ENCODE data around the gene FBXW8.
"Not testable (repeated sequence)": the region's sequence is repeated elsewhere in the genome, so short reads cannot be mapped to it uniquely, and the experiment has no call there.

FBXW8 gene

GRCh38 chr12:117053597-117054201, 142.9 kb downstream of the FBXW8 start:
- DNase-seq (ENCODE audit: low read depth): no peak

GRCh38 chr12:117054279-117054678, 143.5 kb downstream of the FBXW8 start:
- DNase-seq (ENCODE audit: low read depth): no peak

GRCh38 chr12:117057626-117058025, 146.9 kb downstream of the FBXW8 start:
- DNase-seq (ENCODE audit: low read depth): not testable (repeated sequence)

GRCh38 chr12:117058442-117059072, 147.8 kb downstream of the FBXW8 start:
- DNase-seq (ENCODE audit: low read depth): no peak

- no peak for DNase-seq (ENCODE audit: low read depth)
These were observed 148.4 kb downstream of the FBXW8 start for GRCh38 chr12:117059156-117059555.

- DNase-seq (ENCODE audit: low read depth): no peak
These were observed 149.6 kb downstream of the FBXW8 start for GRCh38 chr12:117060246-117060928.

- DNase-seq (ENCODE audit: low read depth): no peak
These were observed 150.2 kb downstream of the FBXW8 start for GRCh38 chr12:117060929-117061305.

- DNase-seq (ENCODE audit: low read depth): no peak
These were observed 150.9 kb downstream of the FBXW8 start for GRCh38 chr12:117061555-117062079.

GRCh38 chr12:117063162-117063911, 152.6 kb downstream of the FBXW8 start:
- no peak for DNase-seq (ENCODE audit: low read depth)

GRCh38 chr12:117064049-117064448, 153.3 kb downstream of the FBXW8 start:
- no peak for DNase-seq (ENCODE audit: low read depth)

- DNase-seq (ENCODE audit: low read depth): no peak
These were observed 153.8 kb downstream of the FBXW8 start for GRCh38 chr12:117064596-117064995.

GRCh38 chr12:117067016-117067415, 156.3 kb downstream of the FBXW8 start:
- DNase-seq (ENCODE audit: low read depth): no peak

GRCh38 chr12:117067638-117068037, 156.9 kb downstream of the FBXW8 start:
- no peak for DNase-seq (ENCODE audit: low read depth)

- DNase-seq (ENCODE audit: low read depth): no peak
These were observed 157.7 kb downstream of the FBXW8 start for GRCh38 chr12:117068492-117068891.

GRCh38 chr12:117069101-117069797, 158.5 kb downstream of the FBXW8 start:
- DNase-seq (ENCODE audit: low read depth): no peak

- DNase-seq (ENCODE audit: low read depth): no peak
These were observed 159.5 kb downstream of the FBXW8 start for GRCh38 chr12:117069926-117070900.

GRCh38 chr12:117071009-117071408, 160.3 kb downstream of the FBXW8 start:
- DNase-seq (ENCODE audit: low read depth): no peak

GRCh38 chr12:117072106-117072505, 161.4 kb downstream of the FBXW8 start:
- DNase-seq (ENCODE audit: low read depth): no peak

- DNase-seq (ENCODE audit: low read depth): no peak
These were observed 162.2 kb downstream of the FBXW8 start for GRCh38 chr12:117072736-117073490.

GRCh38 chr12:117073611-117074010, 162.9 kb downstream of the FBXW8 start:
- no peak for DNase-seq (ENCODE audit: low read depth)

Data from stromal cell of bone marrow (primary cell).